Keratinocyte (primary cell): Measurements from ENCODE around the gene RNU6-1.

Experiments used
- CTCF ChIP-seq, 3 experiments: IDR thresholded peaks in 1 of 3; conservative IDR thresholded peaks in 1 of 3; optimal IDR thresholded peaks in 1 of 3; 2 replicates in 2 of 3; 3 replicates in 1 of 3; pipeline versions ENCODE3 to v1.5.1; 2011; ENCODE audit warnings: low read length in 3 of 3, mild to moderate bottlenecking in 3 of 3, moderate library complexity in 2 of 3, control low read depth in 1 of 3, inconsistent platforms in 1 of 3; ENCODE audit not compliant: insufficient read depth in 2 of 3; ENCODE audit errors: extremely low read depth in 1 of 3
- EZH2 ChIP-seq: IDR thresholded peaks from one replicate; pipeline ENCODE4 v1.6.1; 2012; ENCODE audit warnings: inconsistent platforms, mild to moderate bottlenecking, low read length, moderate library complexity

GRCh38 chr15:67857220-67857619, 17.4 kb upstream of the RNU6-1 start:
- TF ChIP-seq CTCF (optimal IDR thresholded peaks at IDR 0.05 in 1 of 3, IDR thresholded peaks at IDR 0.05 in 1 of 3, conservative IDR thresholded peaks at IDR 0.05 in 1 of 3; ENCODE audit: extremely low read depth in 1 of 3, insufficient read depth in 2 of 3, low read length in 3 of 3) (no peak), EZH2 (no peak)
